HepG2 (cell line): ENCODE measurements around the gene SRD5A2. TPM values are rescaled to one million over a fixed set of nuclear protein-coding genes. Genes with fewer than 3 reads are reported as not detected.

Experiments
- ATAC-seq: fragments of 200-7000 bp; cut with Tn5 transposase; 3 replicates; pipeline ENCODE4 v1.9.1; 2020; ENCODE audit warnings: mild to moderate bottlenecking, moderate library complexity
- BruUV-seq: library from RNA; stranded (reverse); fragments of 400-500 nt; replicated peaks from 2 replicates; lab custom pipeline; 2021; lab: Mats Ljungman, UMichigan
- CTCF ChIA-PET: fragments of 300-600 bp; formaldehyde crosslinking; extraction: SDS; loops from one replicate; lab custom pipeline; 2021; ENCODE audit warnings: low total read pairs, inconsistent platforms, low intra/inter-chr PET ratio; lab: Yijun Ruan, JAX
- POLR2A ChIA-PET: fragments of 350-600 bp; sonication (Branson Sonifier 250); formaldehyde crosslinking; loops from one replicate; lab custom pipeline; 2020; ENCODE audit warnings: antibody characterized with exemption, inconsistent platforms; lab: Yijun Ruan, JAX
- DNase-seq: peaks from one replicate; pipeline ENCODE4 v3.0.0-alpha.2; 2015; ENCODE audit warnings: low spot score
- FAIRE-seq: peaks from 3 replicates; lab custom pipeline; 2011; peaks lifted over from hg19 to GRCh38; lab: Jason Lieb, UNC
- H2AFZ ChIP-seq: one replicate; pipeline ENCODE4 v1.6.1; 2011; ENCODE audit warnings: low read length, inconsistent platforms
- H3K27ac ChIP-seq: fragments of 300-600 bp; 3 replicates; pipeline ENCODE4 v1.8.0; 2011; ENCODE audit warnings: mixed run types, mild to moderate bottlenecking, mixed read lengths, low read length, inconsistent platforms; ENCODE audit not compliant: insufficient read depth; ENCODE audit errors: extremely low read length
- H3K27me3 ChIP-seq, 2 experiments: fragments of 200-600 bp in 1 of 2; 2 replicates in 1 of 2; 3 replicates in 1 of 2; pipeline versions ENCODE4 v1.6.0 to v1.8.0; 2011; ENCODE audit warnings: low read length in 2 of 2, mild to moderate bottlenecking in 2 of 2, moderate library complexity in 2 of 2, inconsistent platforms in 1 of 2; ENCODE audit not compliant: insufficient read depth in 2 of 2, control insufficient read depth in 1 of 2
- H3K36me3 ChIP-seq, 2 experiments: fragments of 200-600 bp in 1 of 2; replicated peaks in 1 of 2; 2 replicates in 1 of 2; 3 replicates in 1 of 2; pipeline versions ENCODE4 v1.5.1 to v1.8.0; 2011; ENCODE audit warnings: low read length in 2 of 2, inconsistent platforms in 1 of 2; ENCODE audit not compliant: insufficient read depth in 2 of 2, control insufficient read depth in 1 of 2
- H3K4me1 ChIP-seq: 2 replicates; pipeline ENCODE4 v1.5.1; 2012; ENCODE audit warnings: low read length, inconsistent platforms; ENCODE audit not compliant: insufficient read depth
- H3K4me2 ChIP-seq: 2 replicates; pipeline ENCODE4 v1.6.0; 2011; ENCODE audit warnings: low read depth, low read length, inconsistent platforms
- H3K4me3 ChIP-seq, 3 experiments: fragments of 200-600 bp in 1 of 3; sonication (generic), shearing (Covaris generic) in 1 of 3; replicated peaks in 1 of 3; 2 replicates each; pipeline ENCODE4 v1.5.1; 2011 to 2016; ENCODE audit warnings: low read length in 3 of 3, inconsistent platforms in 2 of 3, low read depth in 2 of 3, mild to moderate bottlenecking in 2 of 3, control low read depth in 1 of 3, mixed read lengths in 1 of 3; ENCODE audit not compliant: insufficient read depth in 1 of 3
- H3K79me2 ChIP-seq: one replicate; pipeline ENCODE4 v1.6.1; 2011; ENCODE audit warnings: low read length, inconsistent platforms; ENCODE audit not compliant: insufficient read depth
- H3K9ac ChIP-seq: 2 replicates; pipeline ENCODE4 v1.6.0; 2011; ENCODE audit warnings: mild to moderate bottlenecking, low read depth, low read length, inconsistent platforms; ENCODE audit not compliant: insufficient read depth
- H3K9me3 ChIP-seq: 2 replicates; pipeline ENCODE4 v1.5.1; 2012; ENCODE audit warnings: mild to moderate bottlenecking, low read length
- H4K20me1 ChIP-seq: 2 replicates; pipeline ENCODE4 v1.6.0; 2011; ENCODE audit warnings: inconsistent platforms, mild to moderate bottlenecking, low read length, moderate library complexity; ENCODE audit not compliant: insufficient read depth
- CREB1 ChIP-seq, 2 experiments: fragments of 450-650 bp in 1 of 2; IDR thresholded peaks; 2 replicates each; pipeline ENCODE4 v1.6.1; 2016 to 2017; ENCODE audit warnings: control low read depth in 1 of 2, mild to moderate bottlenecking in 1 of 2, missing compliant biosample characterization in 1 of 2, missing genetic modification characterization in 1 of 2
- HNF1A ChIP-seq, 2 experiments: sonication (generic) in 1 of 2; formaldehyde crosslinking in 1 of 2; IDR thresholded peaks; 2 replicates each; pipeline versions ENCODE4 v1.4.0 to v1.6.1; 2016 to 2020; ENCODE audit warnings: borderline replicate concordance in 1 of 2, low read depth in 1 of 2, mild to moderate bottlenecking in 1 of 2, missing genetic modification reagents in 1 of 2
- MEIS1 ChIP-seq: sonication (generic); formaldehyde crosslinking; IDR thresholded peaks from 2 replicates; pipeline ENCODE4 v1.9.0; 2021; ENCODE audit warnings: mild to moderate bottlenecking, missing genetic modification reagents, moderate library complexity, borderline replicate concordance
- MNT ChIP-seq: fragments of 450-650 bp; IDR thresholded peaks from 2 replicates; pipeline ENCODE4 v1.6.1; 2016
- TERF1 ChIP-seq: sonication (generic); formaldehyde crosslinking; IDR thresholded peaks from 2 replicates; pipeline ENCODE4 v1.8.0; 2022; ENCODE audit warnings: mild to moderate bottlenecking, missing genetic modification reagents, moderate library complexity
- WGBS: methylation state at CpG from one replicate; pipeline ENCODE4 v1.1.6; 2017; ENCODE audit warnings: low lambda C conversion rate; 5-methylcytosine and 5-hydroxymethylcytosine counted together
- in situ Hi-C: cut with HindIII; loops from 2 replicates; pipeline ENCODE4 v1.10.0; 2017; ENCODE audit warnings: low pct_unique_long_range_greater_than_20kb; ENCODE audit not compliant: extremely low pct_ligation_motif_present
- intact Hi-C: fragments of 100-400 bp; cut with micrococcal nuclease; formaldehyde crosslinking; loops from one replicate; pipeline ENCODE4 v1.10.0; 2022; ENCODE audit not compliant: unreplicated experiment
- polyA plus RNA-seq, 8 experiments: library from polyadenylated mRNA; depleted of rRNA in 3 of 8; stranded (reverse) in 7 of 8; unstranded in 1 of 8; fragments of >200 nt; fragmentation: Illumina TruSeq in 4 of 8; extraction: Trizol in 4 of 8; gene quantifications; 2 replicates each; pipeline versions ENCODE4 v1.2.1 to v1.2.3, GENCODE V29; 2011 to 2016; ENCODE audit warnings: low read depth in 4 of 8, missing spikeins in 1 of 8, mixed read lengths in 1 of 8; ENCODE audit not compliant: insufficient read depth in 1 of 8
- total RNA-seq, 5 experiments: library from RNA; depleted of rRNA; stranded (reverse); fragments of >200 nt; fragmentation: Illumina TruSeq; extraction: Trizol; gene quantifications; 2 replicates each; pipeline ENCODE4 v1.2.3, GENCODE V29; 2016; ENCODE audit warnings: low read depth in 1 of 5

Gene SRD5A2
- total and polyA plus RNA-seq, 2 of the 13 experiments (the other 11 are each of a cell fraction or from before 2014, with no cell fraction given), result 0.01 TPM; not detected in 1

GRCh38 chr2:31555967-31556706, 24.6 kb downstream of the SRD5A2 start:
- Histone ChIP-seq H4K20me1 (no peaks in the 10 kb centered on the region), H3K4me3 (no peak overlapping the region), H3K4me2 (no peak overlapping the region), H3K9me3 (no peaks in the 10 kb centered on the region), H3K27ac (no peak overlapping the region), H3K27me3 (peaks cover 0 to 8% of the 10 kb centered on the region in 2 experiments; a peak in 1 of 5 replicates), H3K4me1 (peaks cover 14% of the 10 kb centered on the region), H3K36me3 (no peaks in the 10 kb centered on the region), H3K79me2 (no peaks in the 10 kb centered on the region), H2AFZ (no peak overlapping the region), H3K9ac (no peak overlapping the region)
- ChIA-PET CTCF (no interaction called here), POLR2A (no interaction called here)
- in situ Hi-C loops, result no loop called here
- ATAC-seq (no peak), FAIRE-seq (no peak), DNase-seq (no peak)
- WGBS, result 23% methylated on average over 3 of the region's 3 CpGs
- intact Hi-C loops, result no loop called here
- no TSS peak for BruUV-seq
- TF ChIP-seq TERF1 (no peak), MEIS1 (CRISPR knock-in tag) (no peak), MNT (peak; percentile 98)

GRCh38 chr2:31553362-31553761, 27.4 kb downstream of the SRD5A2 start:
- intact Hi-C loops, result no loop called here
- TF ChIP-seq CREB1 (IDR thresholded peaks at IDR 0.05) (peak; percentile 69), CREB1 (CRISPR knock-in tag; IDR thresholded peaks at IDR 0.05) (no peak), HNF1A (IDR thresholded peaks at IDR 0.05; ENCODE audit: low read depth) (no peak), HNF1A (CRISPR knock-in tag; IDR thresholded peaks at IDR 0.05; ENCODE audit: borderline replicate concordance) (no peak)
- BruUV-seq, result no TSS peak
- H3K9ac ChIP-seq, result no peak overlapping the region
- no peak overlapping the region for H3K4me2 ChIP-seq
- ChIA-PET POLR2A (no interaction called here), CTCF (no interaction called here)
- H3K27ac ChIP-seq, result no peak overlapping the region
- H3K36me3 ChIP-seq, result no peaks in the 10 kb centered on the region
- DNase-seq (no peak), FAIRE-seq (no peak), ATAC-seq (no peak)
- H3K79me2 ChIP-seq, result no peaks in the 10 kb centered on the region
- no peaks in the 10 kb centered on the region for H3K9me3 ChIP-seq
- peaks cover 0 to 8% of the 10 kb centered on the region in 2 experiments; a peak in 1 of 5 replicates for H3K27me3 ChIP-seq
- H2AFZ ChIP-seq, result no peak overlapping the region
- peaks cover 6% of the 10 kb centered on the region for H3K4me1 ChIP-seq
- WGBS, result 1% methylated on average over 2 of the region's 2 CpGs
- no peaks in the 10 kb centered on the region for H4K20me1 ChIP-seq
- in situ Hi-C loops, result no loop called here
- no peak overlapping the region for H3K4me3 ChIP-seq
